PC-9 (cell line): Measurements from ENCODE around the gene REEP6. TPM values are rescaled to one million over a fixed set of nuclear protein-coding genes. Genes with fewer than 3 reads are reported as not detected.

Experiments used
- BruUV-seq: library from RNA; stranded (reverse); fragments of 400-500 nt; replicated peaks from 2 replicates; lab custom pipeline; 2021; lab: Mats Ljungman, UMichigan
- CTCF ChIA-PET: fragments of 300-600 bp; sonication (Branson Sonifier 250); formaldehyde crosslinking; loops from one replicate; lab custom pipeline; 2022; ENCODE audit warnings: antibody characterized with exemption; lab: Charles Lee
- POLR2A ChIA-PET: fragments of 300-600 bp; sonication (Branson Sonifier 250); formaldehyde crosslinking; loops from one replicate; lab custom pipeline; 2022; ENCODE audit warnings: antibody characterized with exemption; ENCODE audit not compliant: unreplicated experiment; lab: Charles Lee
- DNase-seq, 2 experiments: peaks; one replicate each; pipeline versions ENCODE4 v3.0.0 to v3.0.0-alpha.2; 2015 to 2022; ENCODE audit warnings: mixed read lengths in 1 of 2
- H2AFZ ChIP-seq: fragments of 200-600 bp; sonication (generic); 2 replicates; pipeline ENCODE4 v1.8.1; 2017; ENCODE audit warnings: antibody characterized with exemption
- H3F3A ChIP-seq: fragments of 200-600 bp; sonication (generic); 2 replicates; pipeline ENCODE4 v1.8.1; 2017; ENCODE audit warnings: antibody characterized with exemption, mild to moderate bottlenecking, low read depth; ENCODE audit not compliant: insufficient read depth
- H3K27ac ChIP-seq: fragments of 200-600 bp; sonication (generic); 2 replicates; pipeline ENCODE4 v1.6.1; 2016; ENCODE audit warnings: mixed run types
- H3K27me3 ChIP-seq: fragments of 200-600 bp; sonication (generic); 2 replicates; pipeline ENCODE4 v1.6.1; 2016; ENCODE audit warnings: low read depth, mixed run types; ENCODE audit not compliant: insufficient read depth
- H3K36me3 ChIP-seq: fragments of 200-600 bp; sonication (generic); 2 replicates; pipeline ENCODE4 v1.6.1; 2016; ENCODE audit warnings: low read depth, mixed run types
- H3K4me1 ChIP-seq: fragments of 200-600 bp; sonication (generic); replicated peaks from 2 replicates; pipeline ENCODE4 v1.6.1; 2016; ENCODE audit warnings: mixed run types; ENCODE audit not compliant: insufficient read depth
- H3K4me2 ChIP-seq: fragments of 200-600 bp; sonication (generic); 2 replicates; pipeline ENCODE4 v1.6.1; 2017; ENCODE audit warnings: mixed run types
- H3K4me3 ChIP-seq: fragments of 200-600 bp; sonication (generic); 2 replicates; pipeline ENCODE4 v1.6.1; 2016; ENCODE audit warnings: mixed run types
- H3K79me2 ChIP-seq: fragments of 200-600 bp; sonication (generic); 2 replicates; pipeline ENCODE4 v1.6.1; 2017; ENCODE audit warnings: low read depth, mixed run types
- H3K9me2 ChIP-seq: fragments of 200-600 bp; sonication (generic); 2 replicates; pipeline ENCODE4 v1.8.1; 2017; ENCODE audit warnings: mild to moderate bottlenecking; ENCODE audit not compliant: insufficient read depth
- H3K9me3 ChIP-seq: fragments of 200-600 bp; sonication (generic); 2 replicates; pipeline ENCODE4 v1.8.1; 2016; ENCODE audit warnings: low read depth; ENCODE audit not compliant: insufficient read depth
- H4K20me1 ChIP-seq: fragments of 200-600 bp; sonication (generic); 2 replicates; pipeline ENCODE4 v1.8.1; 2017; ENCODE audit not compliant: insufficient read depth
- CTCF ChIP-seq: fragments of 200-600 bp; sonication (generic); conservative IDR thresholded peaks from 2 replicates; pipeline ENCODE4 v1.6.1; 2017; ENCODE audit warnings: mixed run types, antibody characterized with exemption, mild to moderate bottlenecking, moderate library complexity
- EZH2 ChIP-seq: fragments of 200-600 bp; sonication (generic); IDR thresholded peaks from 2 replicates; pipeline ENCODE4 v1.8.0; 2017; ENCODE audit warnings: antibody characterized with exemption, low read depth
- intact Hi-C: fragments of 100-400 bp; cut with micrococcal nuclease; formaldehyde crosslinking; loops from one replicate; pipeline ENCODE4 v1.10.0; 2022; ENCODE audit not compliant: unreplicated experiment
- total RNA-seq: library from RNA; stranded (reverse); gene quantifications from 2 replicates; pipeline ENCODE4 v1.2.3, GENCODE V29; 2021

REEP6 gene
- total RNA-seq, 1 experiment from 2014 or later = 39.5 TPM

DNA sequence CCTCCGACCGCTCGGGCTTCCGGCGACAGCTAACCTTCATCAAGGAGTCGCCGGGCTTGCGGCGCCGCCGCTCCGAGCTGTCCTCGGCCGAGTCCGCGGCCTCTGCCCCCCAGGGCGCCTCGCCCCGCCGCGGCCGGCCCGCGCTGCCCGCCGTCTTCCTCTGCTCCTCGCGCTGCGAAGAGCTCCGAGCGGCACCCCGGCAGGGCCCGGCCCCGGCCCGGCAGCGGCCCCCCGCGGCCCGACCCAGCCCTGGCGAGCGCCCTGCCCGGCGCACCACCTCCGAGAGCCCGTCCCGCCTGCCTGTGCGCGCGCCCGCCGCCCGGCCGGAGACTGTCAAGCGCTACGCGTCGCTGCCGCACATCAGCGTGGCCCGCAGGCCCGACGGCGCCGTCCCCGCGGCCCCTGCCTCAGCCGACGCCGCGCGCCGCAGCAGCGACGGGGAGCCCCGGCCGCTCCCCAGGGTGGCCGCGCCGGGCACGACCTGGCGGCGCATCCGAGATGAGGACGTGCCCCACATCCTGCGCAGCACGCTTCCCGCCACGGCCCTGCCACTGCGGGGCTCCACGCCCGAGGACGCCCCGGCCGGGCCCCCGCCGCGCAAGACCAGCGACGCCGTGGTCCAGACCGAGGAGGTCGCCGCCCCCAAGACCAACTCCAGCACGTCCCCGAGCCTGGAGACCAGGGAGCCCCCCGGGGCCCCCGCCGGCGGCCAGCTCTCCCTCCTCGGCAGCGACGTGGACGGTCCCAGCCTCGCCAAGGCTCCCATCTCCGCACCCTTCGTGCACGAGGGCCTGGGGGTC, 21.5 kb upstream of the REEP6 start:
- POLR2A ChIA-PET = no interaction called here
- no peak overlapping the region for H3K27ac ChIP-seq
- H3K4me1 ChIP-seq = no peaks in the 10 kb centered on the region
- H3K27me3 ChIP-seq = no peaks in the 10 kb centered on the region
- no peak overlapping the region for H2AFZ ChIP-seq
- no peaks in the 10 kb centered on the region for H3K36me3 ChIP-seq
- intact Hi-C loops = no loop called here
- no peak overlapping the region for H3K4me3 ChIP-seq
- no peaks in the 10 kb centered on the region for H3K79me2 ChIP-seq
- no peak for DNase-seq
- H3K9me3 ChIP-seq = no peaks in the 10 kb centered on the region
- no peaks in the 10 kb centered on the region for H3F3A ChIP-seq
- H3K4me2 ChIP-seq = peak overlapping the region; percentile 55; the same call in 1 of the 2 replicates
- TF ChIP-seq CTCF (no peak), EZH2 (no peak)
- CTCF ChIA-PET = no interaction called here
- no peaks in the 10 kb centered on the region for H3K9me2 ChIP-seq
- H4K20me1 ChIP-seq = no peaks in the 10 kb centered on the region; the same call in none of the 2 replicates
- no TSS peak for BruUV-seq

DNA sequence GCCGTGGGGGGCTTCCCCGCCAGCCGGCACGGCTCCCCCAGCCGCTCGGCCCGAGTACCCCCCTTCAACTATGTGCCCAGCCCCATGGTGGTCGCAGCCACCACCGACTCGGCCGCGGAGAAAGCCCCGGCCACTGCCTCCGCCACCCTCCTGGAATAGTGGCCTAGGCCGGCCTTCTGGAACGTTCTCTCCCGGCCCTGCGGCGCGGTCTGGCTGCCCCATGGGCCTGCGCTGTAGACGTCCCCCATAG, 21.0 kb upstream of the REEP6 start:
- ChIA-PET POLR2A (no interaction called here), CTCF (no interaction called here)
- H3K27ac ChIP-seq = no peak overlapping the region
- no peaks in the 10 kb centered on the region for H3K4me1 ChIP-seq
- H3F3A ChIP-seq = no peaks in the 10 kb centered on the region
- no peak overlapping the region; the same call in 1 of the 2 replicates for H3K4me3 ChIP-seq
- intact Hi-C loops = no loop called here
- H3K79me2 ChIP-seq = no peaks in the 10 kb centered on the region
- no peaks in the 10 kb centered on the region for H3K27me3 ChIP-seq
- DNase-seq = no peak
- no peaks in the 10 kb centered on the region; the same call in none of the 2 replicates for H4K20me1 ChIP-seq
- BruUV-seq = no TSS peak
- no peaks in the 10 kb centered on the region for H3K36me3 ChIP-seq
- peak overlapping the region; percentile 55; the same call in 1 of the 2 replicates for H3K4me2 ChIP-seq
- H3K9me3 ChIP-seq = no peaks in the 10 kb centered on the region
- no peaks in the 10 kb centered on the region for H3K9me2 ChIP-seq
- no peak overlapping the region for H2AFZ ChIP-seq
- TF ChIP-seq CTCF (no peak), EZH2 (no peak)

DNA sequence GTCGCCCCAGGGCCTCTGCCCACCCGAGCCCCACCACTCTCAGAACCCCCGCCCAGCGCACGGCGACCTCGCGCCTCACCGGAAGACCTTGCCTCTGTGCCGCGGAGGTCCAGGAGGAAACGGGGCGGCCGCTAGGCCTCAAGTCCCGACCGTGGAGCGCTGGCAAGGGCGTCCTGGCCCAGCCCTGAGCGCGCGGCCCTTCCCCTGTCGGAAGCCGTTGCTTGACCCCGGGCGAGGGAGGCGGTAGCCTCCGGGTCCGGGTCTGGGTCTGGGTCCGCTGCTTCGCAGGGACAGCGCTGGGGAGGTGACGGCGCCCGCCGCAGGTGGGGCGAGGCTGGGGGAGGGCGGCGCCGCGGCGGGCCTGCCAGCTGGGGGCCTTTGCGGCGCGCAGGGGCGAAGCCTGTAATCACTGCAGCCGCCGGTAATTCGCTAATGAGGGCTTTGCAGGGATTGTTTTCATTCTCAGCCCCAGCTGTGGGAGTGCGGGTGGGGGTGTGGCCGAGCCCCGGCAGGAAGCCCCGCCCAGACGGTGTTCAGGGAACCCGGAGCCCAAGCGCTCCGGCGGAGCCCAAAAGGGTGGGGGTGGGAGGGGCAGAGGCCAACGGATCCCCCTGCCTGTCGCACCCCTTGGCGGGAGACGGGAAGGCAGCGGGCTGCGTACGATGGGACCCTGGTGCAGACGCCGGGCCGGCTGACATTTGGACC, 20.5 kb upstream of the REEP6 start:
- no peaks in the 10 kb centered on the region for H3F3A ChIP-seq
- H3K9me3 ChIP-seq = no peaks in the 10 kb centered on the region
- no peaks in the 10 kb centered on the region; the same call in none of the 2 replicates for H4K20me1 ChIP-seq
- CTCF ChIA-PET = no interaction called here
- H3K4me1 ChIP-seq = no peaks in the 10 kb centered on the region
- H3K4me2 ChIP-seq = peak overlapping the region; percentile 55
- H3K27me3 ChIP-seq = no peaks in the 10 kb centered on the region
- no TSS peak for BruUV-seq
- H3K36me3 ChIP-seq = no peaks in the 10 kb centered on the region
- DNase-seq = peak in 1 of 2 experiments; percentile 48
- POLR2A ChIA-PET = no interaction called here
- no peak overlapping the region for H2AFZ ChIP-seq
- no peaks in the 10 kb centered on the region for H3K79me2 ChIP-seq
- no peak overlapping the region for H3K27ac ChIP-seq
- intact Hi-C loops = no loop called here
- H3K4me3 ChIP-seq = peak overlapping the region; percentile 31; the same call in 1 of the 2 replicates
- no peaks in the 10 kb centered on the region for H3K9me2 ChIP-seq
- TF ChIP-seq EZH2 (no peak), CTCF (no peak)
